HG03039 (cell line): ENCODE data around the gene CIAO2B.

Experiments
- ATAC-seq: cut with Tn5 transposase; IDR thresholded peaks from one replicate; pipeline ENCODE4 v1.9.1; 2021; ENCODE audit warnings: mild to moderate bottlenecking, moderate library complexity; ENCODE audit not compliant: unreplicated experiment

The CIAO2B gene

DNA sequence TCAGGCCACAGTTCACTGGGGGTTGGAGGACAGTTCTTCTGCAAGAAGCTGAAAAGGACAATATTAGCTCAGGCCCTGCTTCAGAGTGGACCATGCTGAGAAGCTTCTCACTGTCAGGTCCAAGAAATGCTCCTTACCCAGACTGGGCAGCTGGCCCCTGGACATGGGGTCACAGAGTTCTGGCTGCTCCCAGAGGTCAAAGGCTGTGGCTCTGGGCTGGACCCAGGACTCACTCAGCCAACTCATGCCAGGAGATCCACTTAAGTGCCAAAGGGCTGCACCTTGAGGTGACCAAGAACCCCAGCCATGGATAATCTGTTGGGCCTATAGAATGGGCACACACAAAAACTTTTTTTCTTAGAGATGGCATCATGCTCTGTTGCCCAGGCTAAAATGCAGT is 5.2 kb upstream of the CIAO2B start:
- ATAC-seq: no peak

GRCh38 chr16:66937725-66938337 is 3.6 kb upstream of the CIAO2B start:
- ATAC-seq: no peak

- ATAC-seq: no peak
These were observed 2.8 kb upstream of the CIAO2B start for GRCh38 chr16:66936889-66937554.

DNA sequence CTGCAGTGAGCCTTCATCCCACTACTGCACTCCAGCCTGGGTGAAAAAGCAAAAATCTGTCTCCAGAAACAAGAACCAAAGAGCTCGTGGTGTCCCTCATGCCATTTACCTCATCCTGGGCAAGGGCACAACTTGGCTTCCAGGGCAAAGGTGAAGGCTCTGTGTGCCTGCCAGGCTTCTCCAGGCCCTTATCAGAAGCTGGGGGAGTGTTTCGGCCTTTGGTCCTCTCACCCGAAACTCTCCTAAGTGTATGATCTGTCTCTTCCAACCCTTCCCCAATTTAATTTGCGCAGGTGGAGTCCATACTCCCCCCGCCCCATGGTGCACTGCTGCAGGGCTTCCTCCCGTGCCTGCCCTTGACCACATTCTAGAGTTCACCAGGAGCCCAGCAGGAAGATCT is 2.3 kb upstream of the CIAO2B start:
- ATAC-seq: no peak

GRCh38 chr16:66935314-66936011 is 1.3 kb upstream of the CIAO2B start, which contains the start of gene CES2:
Gene CES2, plus strand, starts transcription at chr16:66935516. Its CDS starts 120 bp downstream, at chr16:66935636.
- ATAC-seq: no peak

- peak; percentile 12 for ATAC-seq
These were observed 674 bp upstream of the CIAO2B start for GRCh38 chr16:66934839-66935313.

DNA sequence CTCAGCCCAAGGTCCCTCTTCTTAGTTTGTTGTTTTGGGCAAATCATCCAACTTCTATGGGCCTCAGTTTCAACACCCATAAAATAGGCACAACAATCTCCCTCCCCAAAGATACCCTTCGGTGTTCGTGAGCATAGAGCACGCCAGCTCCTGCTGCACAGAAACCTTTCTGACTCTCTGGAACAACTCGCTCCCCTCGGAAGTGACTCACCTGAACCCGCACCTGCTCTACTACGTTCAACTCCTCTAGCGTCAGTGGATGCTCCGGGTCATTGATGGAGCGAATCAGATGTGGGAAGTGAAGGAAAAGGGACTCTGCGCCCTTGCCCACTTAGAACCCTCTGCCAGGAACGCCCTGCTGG is 445 bp downstream of the CIAO2B start:
- ATAC-seq: no peak

GRCh38 chr16:66932076-66932475 is 2.1 kb downstream of the CIAO2B start:
- no peak for ATAC-seq

- no peak for ATAC-seq
These were observed 2.5 kb downstream of the CIAO2B start for GRCh38 chr16:66931665-66932064.

DNA sequence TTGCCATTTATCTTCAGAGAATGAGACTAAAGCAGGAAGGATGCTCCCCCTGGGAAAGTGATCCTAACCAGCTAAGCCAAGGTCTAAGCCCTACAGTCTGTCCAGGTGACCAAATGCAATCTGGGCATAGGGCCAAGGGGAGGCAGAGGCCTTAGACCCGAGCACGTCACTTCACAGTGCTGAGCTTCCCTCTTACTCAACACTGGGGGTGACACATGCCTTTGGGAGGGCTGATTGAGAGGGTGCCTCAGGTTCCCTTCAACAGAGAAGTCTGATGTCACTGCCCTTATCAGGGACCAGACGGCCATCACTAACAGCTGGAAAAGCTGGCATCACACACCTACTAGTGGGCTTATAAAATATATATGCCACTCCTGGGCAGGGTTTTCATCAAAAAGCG is 4.0 kb downstream of the CIAO2B start:
- no peak for ATAC-seq

DNA sequence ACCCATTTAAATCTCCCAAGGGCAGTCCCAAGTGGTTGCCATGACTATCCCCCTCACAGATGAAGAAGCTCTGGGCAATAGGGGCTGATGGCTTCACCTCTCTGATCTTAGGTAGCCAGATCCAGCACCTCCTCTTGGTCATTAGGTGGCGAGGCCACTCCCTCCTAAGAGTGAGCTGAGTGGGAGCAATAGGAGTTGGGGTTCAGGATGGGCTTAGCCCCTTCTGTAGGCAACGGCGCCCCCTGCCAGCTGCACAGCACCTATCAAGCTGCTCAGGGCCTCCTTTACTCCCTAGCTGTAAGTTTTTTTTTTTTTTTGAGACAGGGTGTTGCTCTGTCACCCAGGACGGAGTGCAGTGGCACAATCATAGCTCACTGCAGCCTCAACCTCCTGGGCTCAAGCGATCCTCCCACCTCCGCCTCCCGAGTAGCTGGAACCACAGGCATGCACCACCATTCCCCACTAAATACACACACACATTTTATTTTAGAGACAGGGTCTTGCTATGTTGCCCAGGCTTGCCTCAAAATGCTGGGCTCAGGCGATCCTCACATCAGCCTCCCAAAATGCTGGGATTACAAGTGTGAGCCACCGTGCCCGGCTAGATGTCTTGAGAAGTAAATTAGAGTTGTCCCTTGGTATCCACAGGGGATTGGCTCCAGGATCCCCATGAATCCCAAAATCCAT is 5.4 kb downstream of the CIAO2B start:
- no peak for ATAC-seq

DNA sequence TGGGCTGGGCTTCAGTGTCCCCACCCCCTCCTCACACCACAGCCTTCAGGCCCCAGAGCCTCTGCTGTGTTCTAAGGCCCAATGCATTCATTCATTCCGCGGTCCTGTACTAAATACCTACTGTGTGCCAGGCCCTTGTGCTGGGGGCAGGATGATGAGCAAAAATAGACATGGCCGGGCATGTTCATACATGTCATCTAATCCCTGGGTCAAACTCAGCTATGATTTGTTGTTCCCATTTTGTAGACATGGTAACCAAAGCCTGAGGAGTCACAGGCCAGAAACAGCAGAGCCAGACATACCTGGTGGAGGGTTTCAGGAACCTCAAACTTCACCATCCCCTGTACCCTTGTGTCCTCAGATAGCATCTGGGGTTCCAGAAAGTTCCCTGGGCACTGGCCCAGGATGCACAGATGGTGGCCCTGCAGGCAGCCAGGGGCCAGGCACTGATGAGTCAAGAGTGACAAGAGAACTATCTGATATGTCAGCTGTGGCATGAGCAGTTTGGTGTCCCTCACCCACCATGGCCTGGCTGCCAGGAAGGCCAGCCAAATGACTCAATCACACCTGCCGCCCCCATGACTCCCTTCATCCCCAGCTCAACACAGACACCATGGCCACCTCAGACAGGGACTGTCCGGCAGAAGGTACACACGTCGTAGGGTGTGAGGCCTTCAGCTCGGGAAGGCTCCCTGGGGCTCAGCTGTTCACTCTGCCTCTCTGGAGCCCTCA is 6.1 kb downstream of the CIAO2B start:
- ATAC-seq: no peak

DNA sequence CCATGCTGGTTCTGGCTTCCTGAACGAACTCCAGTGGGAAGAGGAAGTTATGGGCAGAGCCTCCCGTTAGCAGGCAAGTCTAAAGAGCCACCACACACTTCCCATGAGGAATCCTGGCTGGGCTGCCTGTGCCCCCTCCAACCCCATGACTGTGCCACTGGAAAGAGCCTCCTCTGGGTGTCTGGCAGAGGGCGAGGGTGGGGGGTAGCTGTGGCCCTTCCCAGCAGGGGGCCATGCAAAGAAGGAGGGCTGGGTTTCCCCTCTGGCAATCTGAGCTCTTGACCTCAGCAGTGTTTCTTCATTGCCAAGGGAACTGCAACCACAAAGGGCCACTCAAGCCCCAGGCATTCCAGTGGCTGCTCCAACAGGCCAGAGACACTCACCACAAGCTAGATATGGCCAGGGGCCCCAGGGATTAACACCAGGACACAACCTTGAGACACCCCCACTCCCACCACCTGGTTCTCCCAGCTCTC is 7.2 kb downstream of the CIAO2B start:
- no peak for ATAC-seq

- ATAC-seq: no peak
These were observed 7.8 kb downstream of the CIAO2B start for GRCh38 chr16:66926171-66926947.

- ATAC-seq: no peak
These were observed 8.8 kb downstream of the CIAO2B start, which contains the start of gene RRAD for GRCh38 chr16:66925322-66925840. Gene RRAD, minus strand, starts transcription at chr16:66925535. Its CDS starts 356 bp downstream, at chr16:66925179.

DNA sequence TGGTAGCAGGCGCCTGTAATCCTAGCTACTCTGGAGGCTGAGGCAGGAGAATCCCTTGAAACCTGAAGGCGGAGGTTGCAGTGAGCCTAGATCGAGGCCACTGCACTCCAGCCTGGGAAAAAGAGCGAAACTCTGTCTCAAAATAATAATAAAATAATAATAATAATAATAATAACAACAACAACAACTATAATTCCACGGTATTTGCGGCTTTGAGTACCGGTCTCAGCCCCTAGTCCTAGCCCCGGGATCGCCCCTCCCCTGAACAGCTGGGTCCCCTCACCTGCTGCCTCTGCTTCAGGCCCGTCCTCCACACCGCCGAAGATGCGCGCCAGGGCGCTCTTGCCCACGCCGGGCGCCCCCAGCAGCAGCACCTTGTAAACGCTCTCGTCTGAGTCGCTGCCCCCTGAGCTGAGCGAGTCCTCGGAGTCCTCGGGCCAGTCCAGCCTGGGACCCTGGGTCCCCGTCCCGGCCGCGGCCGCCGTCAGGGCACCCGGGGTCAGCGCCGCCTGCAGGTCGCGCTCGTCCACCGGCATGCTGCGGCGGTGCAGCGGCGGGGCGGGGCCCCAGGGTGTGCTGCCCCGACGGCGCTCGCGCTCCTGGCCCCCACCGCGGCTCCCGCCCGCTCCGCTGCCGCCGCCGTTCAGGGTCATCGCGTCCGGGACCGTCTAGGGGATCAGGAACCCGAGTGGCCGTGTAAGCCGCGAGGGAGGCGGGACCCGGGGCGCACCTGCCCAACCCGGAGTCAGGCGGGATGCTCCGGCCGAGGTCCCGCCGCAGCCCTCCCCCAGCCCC is 9.5 kb downstream of the CIAO2B start:
- ATAC-seq: no peak

DNA sequence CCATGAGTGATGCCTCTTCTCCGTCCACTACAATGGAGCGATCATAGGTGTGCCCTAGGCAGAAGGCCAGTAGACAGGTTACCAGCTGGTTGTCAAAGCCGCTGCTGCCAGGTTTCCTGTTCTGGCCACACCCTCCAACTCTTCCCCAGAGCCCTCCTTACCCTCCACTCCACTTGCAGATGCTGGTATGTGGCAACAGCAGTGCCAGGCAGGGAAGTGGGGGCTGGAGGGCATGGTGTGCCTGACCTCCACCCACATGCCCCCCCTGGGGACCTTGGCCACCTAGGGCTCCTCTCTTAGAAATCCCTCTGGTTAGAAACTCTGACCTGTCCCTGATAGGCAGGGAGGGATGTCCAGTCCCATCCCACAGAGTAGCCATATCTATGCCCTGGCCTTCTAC is 10.3 kb downstream of the CIAO2B start:
- no peak for ATAC-seq

DNA sequence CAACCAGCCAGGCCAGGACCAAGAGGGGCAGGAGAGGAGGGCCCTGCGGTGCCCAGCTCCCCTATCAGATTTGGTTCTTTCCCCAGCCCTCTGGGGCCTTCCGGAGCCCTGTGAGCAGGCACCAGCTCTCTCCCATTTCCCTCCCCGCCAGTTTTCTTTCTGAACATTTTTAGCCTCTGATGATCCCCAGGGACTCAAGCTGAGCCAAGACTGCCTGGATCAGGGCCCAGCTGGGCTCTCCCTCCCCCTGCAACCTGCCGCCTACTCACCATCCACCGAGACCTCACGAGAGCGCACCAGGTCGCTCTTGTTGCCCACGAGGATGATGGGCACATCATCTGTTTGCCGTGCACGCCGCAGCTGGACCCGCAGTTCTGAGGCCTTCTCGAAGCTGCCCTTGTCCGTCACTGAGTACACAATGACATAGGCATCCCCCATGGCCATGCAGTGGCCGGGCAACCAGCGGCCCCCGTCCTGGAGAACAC is 10.9 kb downstream of the CIAO2B start:
- ATAC-seq: no peak
